PC-9 (cell line): ENCODE results near the gene PIGN.

ENCODE experiments used
- CTCF ChIP-seq: fragments of 200-600 bp; sonication (generic); conservative IDR thresholded peaks from 2 replicates; pipeline ENCODE4 v1.6.1; 2017; ENCODE audit warnings: mixed run types, antibody characterized with exemption, mild to moderate bottlenecking, moderate library complexity
- EZH2 ChIP-seq: fragments of 200-600 bp; sonication (generic); IDR thresholded peaks from 2 replicates; pipeline ENCODE4 v1.8.0; 2017; ENCODE audit warnings: antibody characterized with exemption, low read depth

- TF ChIP-seq CTCF: no peak
- TF ChIP-seq EZH2: no peak
These were observed 35.6 kb downstream of the PIGN start for GRCh38 chr18:62151068-62151771.
